SK-N-MC (cell line): Measurements from ENCODE around the gene MPEG1.

Experiments used
- EZH2 ChIP-seq: fragments of 200-600 bp; sonication (generic); IDR thresholded peaks from one replicate; pipeline ENCODE4 v1.6.1; 2017; ENCODE audit warnings: antibody characterized with exemption
- FOXP2 ChIP-seq: optimal IDR thresholded peaks from 2 replicates; pipeline ENCODE3; 2011; ENCODE audit warnings: mild to moderate bottlenecking, moderate library complexity; ENCODE audit not compliant: insufficient read depth; ENCODE audit errors: extremely low read length, control extremely low read depth
- POLR2AphosphoS5 ChIP-seq: IDR thresholded peaks from 2 replicates; pipeline ENCODE4 v1.6.1; 2012; ENCODE audit warnings: mild to moderate bottlenecking, low read depth, low read length, borderline replicate concordance

- TF ChIP-seq POLR2AphosphoS5 (no peak), EZH2 (no peak), FOXP2 (no peak)
These were observed 33.6 kb downstream of the MPEG1 start for GRCh38 chr11:59179121-59179520.
